Neuronal stem cell (in vitro differentiated cells): Measurements from ENCODE around the gene BLM. TPM values are rescaled to one million over a fixed set of nuclear protein-coding genes. Genes with fewer than 3 reads are reported as not detected.
"Not testable (repeated sequence)": the region's sequence is repeated elsewhere in the genome, so short reads cannot be mapped to it uniquely, and the experiment has no call there.

Experiments
- DNase-seq: peaks from one replicate; pipeline ENCODE4 v3.0.0-alpha.2; 2013; ENCODE audit warnings: low spot score
- H2AFZ ChIP-seq: one replicate; pipeline ENCODE4 v1.6.1; 2013; ENCODE audit warnings: mild to moderate bottlenecking, low read length, inconsistent platforms
- H2AK5ac ChIP-seq: 2 replicates; pipeline ENCODE4 v1.6.1; 2013; ENCODE audit warnings: low read depth, mild to moderate bottlenecking, inconsistent platforms, low read length, moderate library complexity, mixed read lengths
- H2BK120ac ChIP-seq: 2 replicates; pipeline ENCODE4 v1.6.1; 2013; ENCODE audit warnings: low read depth, mild to moderate bottlenecking, inconsistent platforms, low read length, moderate library complexity, mixed read lengths
- H2BK12ac ChIP-seq: one replicate; pipeline ENCODE4 v1.6.1; 2013; ENCODE audit warnings: low read length, inconsistent platforms
- H2BK15ac ChIP-seq: 2 replicates; pipeline ENCODE4 v1.6.1; 2013; ENCODE audit warnings: mild to moderate bottlenecking, low read length, inconsistent platforms, mixed read lengths
- H2BK5ac ChIP-seq: one replicate; pipeline ENCODE4 v1.6.1; 2013; ENCODE audit warnings: inconsistent platforms, mild to moderate bottlenecking, low read length, moderate library complexity
- H3K14ac ChIP-seq: one replicate; pipeline ENCODE4 v1.6.1; 2013; ENCODE audit warnings: low read length, inconsistent platforms
- H3K18ac ChIP-seq: 2 replicates; pipeline ENCODE4 v1.6.1; 2013; ENCODE audit warnings: low read length, inconsistent platforms
- H3K23ac ChIP-seq: 2 replicates; pipeline ENCODE4 v1.6.1; 2013; ENCODE audit warnings: low read depth, mild to moderate bottlenecking, mixed read lengths, low read length, inconsistent platforms; ENCODE audit not compliant: poor library complexity
- H3K27ac ChIP-seq: replicated peaks from 3 replicates; pipeline ENCODE4 v1.5.1; 2013; ENCODE audit warnings: low read length, inconsistent platforms
- H3K27me3 ChIP-seq, 3 experiments: 2 replicates each; pipeline ENCODE4 v1.6.1; 2013; ENCODE audit warnings: low read length in 3 of 3, mild to moderate bottlenecking in 2 of 3, inconsistent platforms in 1 of 3, low read depth in 1 of 3, mixed read lengths in 1 of 3, moderate library complexity in 1 of 3; ENCODE audit not compliant: control insufficient read depth in 3 of 3, insufficient read depth in 3 of 3
- H3K36me3 ChIP-seq, 2 donors: replicated peaks in 1 of 2; 2 replicates each; pipeline ENCODE4 v1.6.1; 2013; ENCODE audit warnings: low read length in 2 of 2; ENCODE audit not compliant: control insufficient read depth in 2 of 2, insufficient read depth in 2 of 2
- H3K4ac ChIP-seq: 2 replicates; pipeline ENCODE4 v1.6.1; 2013; ENCODE audit warnings: inconsistent platforms, mild to moderate bottlenecking, low read length, moderate library complexity
- H3K4me1 ChIP-seq, 2 donors: 1 replicate in 1 of 2; 2 replicates in 1 of 2; pipeline ENCODE4 v1.6.1; 2013; ENCODE audit warnings: low read length in 2 of 2, low read depth in 1 of 2; ENCODE audit not compliant: control insufficient read depth in 2 of 2, insufficient read depth in 1 of 2
- H3K4me2 ChIP-seq: one replicate; pipeline ENCODE4 v1.6.1; 2013; ENCODE audit warnings: mild to moderate bottlenecking, low read length, inconsistent platforms; ENCODE audit not compliant: insufficient read depth, poor library complexity, severe bottlenecking
- H3K4me3 ChIP-seq, 2 donors: 2 replicates each; pipeline ENCODE4 v1.5.1; 2013; ENCODE audit warnings: low read length in 2 of 2, mild to moderate bottlenecking in 2 of 2, inconsistent platforms in 1 of 2, moderate library complexity in 1 of 2
- H3K79me1 ChIP-seq: one replicate; pipeline ENCODE4 v1.6.1; 2013; ENCODE audit warnings: low read depth, mild to moderate bottlenecking, inconsistent platforms, low read length, moderate library complexity
- H3K9ac ChIP-seq: one replicate; pipeline ENCODE4 v1.6.1; 2013; ENCODE audit warnings: mild to moderate bottlenecking, low read depth, low read length, inconsistent platforms; ENCODE audit not compliant: poor library complexity
- H3K9me3 ChIP-seq, 2 donors: replicated peaks in 1 of 2; 2 replicates each; pipeline versions ENCODE3 to v1.6.1; 2013; ENCODE audit warnings: low read length in 2 of 2, mild to moderate bottlenecking in 2 of 2, inconsistent platforms in 1 of 2, low read depth in 1 of 2, mixed read lengths in 1 of 2, moderate library complexity in 1 of 2; ENCODE audit not compliant: control insufficient read depth in 2 of 2, insufficient read depth in 1 of 2
- H4K8ac ChIP-seq: one replicate; pipeline ENCODE4 v1.6.1; 2013; ENCODE audit warnings: low read depth, mild to moderate bottlenecking, inconsistent platforms, low read length, moderate library complexity
- H4K91ac ChIP-seq: one replicate; pipeline ENCODE4 v1.6.1; 2013; ENCODE audit warnings: low read length, low read depth, mild to moderate bottlenecking, inconsistent platforms; ENCODE audit not compliant: poor library complexity
- WGBS, 2 donors: extraction: QIAGEN DNeasy Blood & Tissue Kit; methylation state at CpG; one replicate each; pipeline ENCODE4 v1.1.7; 2013; ENCODE audit warnings: missing lambda C conversion rate in 2 of 2, mixed read lengths in 1 of 2; ENCODE audit not compliant: insufficient read length in 2 of 2, insufficient replicate concordance in 1 of 2; ENCODE audit errors: extremely low coverage in 2 of 2; 5-methylcytosine and 5-hydroxymethylcytosine counted together
- polyA plus RNA-seq, 2 experiments: library from polyadenylated mRNA; stranded (reverse); fragments of 200-250 nt; gene quantifications; one replicate each; pipeline ENCODE4 v1.2.3, GENCODE V29; 2013

BLM gene
- polyA plus RNA-seq (2013, experiment 1 of 2) = 22.8 TPM
- 22.4 TPM for polyA plus RNA-seq (2013, experiment 2 of 2)

- no peak within 1 kb of the TSS for H2BK12ac ChIP-seq
- peak within 1 kb of the TSS; percentile 64 to 99 for H3K4me3 ChIP-seq
- peaks cover 6 to 41% of the 10 kb centered on the region in 2 donors for H3K36me3 ChIP-seq
- no peak within 1 kb of the TSS for H2BK5ac ChIP-seq
- DNase-seq = peak; percentile 94
- no peak within 1 kb of the TSS for H4K8ac ChIP-seq
- no peak within 1 kb of the TSS for H3K4ac ChIP-seq
- H3K9ac ChIP-seq = peak within 1 kb of the TSS; percentile 90
- H2BK15ac ChIP-seq = no peak within 1 kb of the TSS
- H2BK120ac ChIP-seq = no peak within 1 kb of the TSS
- H2AK5ac ChIP-seq = no peak within 1 kb of the TSS
- H3K27ac ChIP-seq = peak within 1 kb of the TSS; percentile 82
- peak within 1 kb of the TSS; percentile 12 for H3K14ac ChIP-seq
- no peaks in the 10 kb centered on the region for H3K27me3 ChIP-seq
- no peaks in the 10 kb centered on the region for H3K9me3 ChIP-seq
- peak within 1 kb of the TSS; percentile 69 for H3K4me2 ChIP-seq
- no peak within 1 kb of the TSS for H4K91ac ChIP-seq
- peak within 1 kb of the TSS; percentile 86 for H3K18ac ChIP-seq
- peak within 1 kb of the TSS; percentile 95 for H2AFZ ChIP-seq
- H3K4me1 ChIP-seq = peaks cover 0 to 5% of the 10 kb centered on the region in 2 donors
- H3K79me1 ChIP-seq = peaks cover 5% of the 10 kb centered on the region
- WGBS, 2 donors = no CpG with 5 or more reads among the region's 65 CpGs
- peak within 1 kb of the TSS; percentile 80 for H3K23ac ChIP-seq
Observed at GRCh38 chr15:90716976-90717821, at the start of gene BLM. TSS of gene BLM (plus strand) at chr15:90717346. CDS start at chr15:90747393, 30,047 bp downstream.

GRCh38 chr15:90667755-90668345 is 49.3 kb upstream of the BLM start:
- not testable (repeated sequence) for H3K4me1 ChIP-seq, H2BK15ac ChIP-seq, H3K14ac ChIP-seq, H3K27ac ChIP-seq, H2BK120ac ChIP-seq, H3K18ac ChIP-seq, H3K9me3 ChIP-seq, H3K4me3 ChIP-seq, H3K79me1 ChIP-seq, DNase-seq, H3K9ac ChIP-seq, H3K23ac ChIP-seq, H3K27me3 ChIP-seq, H2AFZ ChIP-seq, H3K36me3 ChIP-seq, H2BK12ac ChIP-seq, H3K4me2 ChIP-seq, H2BK5ac ChIP-seq, H3K4ac ChIP-seq, H2AK5ac ChIP-seq, H4K8ac ChIP-seq, H4K91ac ChIP-seq
- no CpG with 5 or more reads among the region's 7 CpGs for WGBS, 2 donors

GRCh38 chr15:90670631-90671030 is 46.5 kb upstream of the BLM start:
- H2BK15ac ChIP-seq, H3K9me3 ChIP-seq, H2AFZ ChIP-seq, H2AK5ac ChIP-seq, H2BK12ac ChIP-seq, H3K79me1 ChIP-seq, H3K4ac ChIP-seq, H2BK120ac ChIP-seq, H3K36me3 ChIP-seq, H3K27me3 ChIP-seq, H3K27ac ChIP-seq, H2BK5ac ChIP-seq, DNase-seq, H3K4me3 ChIP-seq, H4K91ac ChIP-seq, H3K9ac ChIP-seq, H3K14ac ChIP-seq, H4K8ac ChIP-seq, H3K18ac ChIP-seq, H3K4me1 ChIP-seq, H3K23ac ChIP-seq, H3K4me2 ChIP-seq: not testable (repeated sequence)
- no CpG with 5 or more reads among the region's 8 CpGs for WGBS, 2 donors

GRCh38 chr15:90671216-90671615 is 45.9 kb upstream of the BLM start:
- H3K4ac ChIP-seq = no peak overlapping the region
- H3K27me3 ChIP-seq = no peaks in the 10 kb centered on the region
- H4K91ac ChIP-seq = no peak overlapping the region
- H2BK5ac ChIP-seq = no peak overlapping the region
- H3K18ac ChIP-seq = no peak overlapping the region
- H3K4me3 ChIP-seq = no peak overlapping the region
- H3K9me3 ChIP-seq = no peaks in the 10 kb centered on the region
- no peak overlapping the region for H4K8ac ChIP-seq
- H3K14ac ChIP-seq = no peak overlapping the region
- no peak overlapping the region for H3K9ac ChIP-seq
- no peak for DNase-seq
- no peak overlapping the region for H3K4me2 ChIP-seq
- no peak overlapping the region for H2AFZ ChIP-seq
- H2BK120ac ChIP-seq = no peak overlapping the region
- H3K4me1 ChIP-seq = no peaks in the 10 kb centered on the region
- no peak overlapping the region for H3K27ac ChIP-seq
- WGBS, 2 donors = no CpG with 5 or more reads among the region's 4 CpGs
- H3K36me3 ChIP-seq = no peaks in the 10 kb centered on the region
- no peak overlapping the region for H2BK12ac ChIP-seq
- no peaks in the 10 kb centered on the region for H3K79me1 ChIP-seq
- no peak overlapping the region for H3K23ac ChIP-seq
- no peak overlapping the region for H2AK5ac ChIP-seq
- H2BK15ac ChIP-seq = no peak overlapping the region
